Measurements from ENCODE around the gene APOL1. TPM values are rescaled to one million over a fixed set of nuclear protein-coding genes. Genes with fewer than 3 reads are reported as not detected.

The APOL1 gene
- total RNA-seq, 1 experiment from 2014 or later: 0.30 TPM

DNA sequence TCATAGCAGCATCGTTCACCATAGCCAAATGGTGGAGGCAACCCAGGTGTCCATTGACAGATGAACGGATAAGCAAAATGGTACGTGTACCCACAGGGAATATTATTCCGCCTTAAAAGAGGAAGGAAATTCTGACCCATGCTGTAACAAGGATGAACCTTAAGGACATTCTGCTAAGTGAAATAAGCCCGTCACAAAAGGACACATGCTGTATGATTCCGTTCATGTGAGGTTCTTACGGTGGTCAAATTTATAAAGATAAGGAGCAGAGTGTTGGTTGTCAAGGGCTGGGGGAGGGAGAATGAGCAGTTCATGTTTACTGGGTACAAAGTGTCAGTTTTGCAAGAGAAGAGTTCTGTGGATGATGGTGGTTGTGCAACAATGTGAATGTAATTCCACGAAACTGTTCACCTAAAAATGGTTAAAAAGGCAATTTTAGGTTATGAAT is 26.3 kb downstream of the APOL1 start:
- POLR2A ChIA-PET: no interaction called here
- CTCF ChIA-PET: interaction anchor here (1.0 to 1.7 kb wide), 2 partner anchors 9 to 40 kb away, joined by 4 to 7 read pairs; partner anchors contain the start of gene APOL2

More for the DNA sequence above, 26.3 kb downstream of the APOL1 start:
- BruUV-seq (replicated peaks): no TSS peak
- Histone ChIP-seq H3K4me1 (ENCODE audit: control insufficient read depth in 1 of 2, insufficient read depth in 2 of 2, low read length in 2 of 2) (peaks cover 0 to 8% of the 10 kb centered on the region in 2 experiments; a peak in 2 of 4 replicates), H3K9me2 (ENCODE audit: insufficient read depth) (no peaks in the 10 kb centered on the region), H3K9ac (ENCODE audit: low read length) (no peak overlapping the region), H2AFZ (ENCODE audit: low read depth, low read length, poor library complexity, severe bottlenecking) (no peak overlapping the region), H3K4me2 (ENCODE audit: low read length) (no peak overlapping the region), H4K20me1 (ENCODE audit: insufficient read depth) (no peaks in the 10 kb centered on the region), H3K27me3 (ENCODE audit: insufficient read depth, low read length) (no peaks in the 10 kb centered on the region), H3K4me3 (replicated peaks in 1 of 2; ENCODE audit: low read depth in 1 of 2, low read length in 2 of 2) (no peak overlapping the region), H3K9me3 (ENCODE audit: control insufficient read depth in 1 of 2, insufficient read depth in 1 of 2, low read depth in 1 of 2, low read length in 2 of 2) (no peaks in the 10 kb centered on the region), H3K27ac (ENCODE audit: low read depth, low read length) (no peak overlapping the region), H3K79me2 (ENCODE audit: insufficient read depth, low read length) (no peaks in the 10 kb centered on the region), H3K36me3 (ENCODE audit: control insufficient read depth in 1 of 2, insufficient read depth in 2 of 2, low read length in 2 of 2) (peaks cover 12 to 21% of the 10 kb centered on the region in 2 experiments; a peak in 3 of 4 replicates)
- DNase-seq (ENCODE audit: low read depth, low spot score) (no peak), ATAC-seq (no peak)
- RAD21 ChIA-PET (ENCODE audit: low non-redundant PET in 1 of 2, low total read pairs in 2 of 2, uncharacterized antibody in 2 of 2, unreplicated experiment in 2 of 2): no interaction called here
- no peak for TF ChIP-seq CEBPB (IDR thresholded peaks at IDR 0.05; ENCODE audit: low read depth)
- no peak for TF ChIP-seq SIN3A (IDR thresholded peaks at IDR 0.05; ENCODE audit: low read depth)
- TF ChIP-seq SP1 (IDR thresholded peaks at IDR 0.05; ENCODE audit: low read depth): no peak
- TF ChIP-seq EZH2phosphoT487 (IDR thresholded peaks at IDR 0.05; ENCODE audit: borderline replicate concordance): no peak
- no peak for TF ChIP-seq TCF7L2 (IDR thresholded peaks at IDR 0.05; ENCODE audit: borderline replicate concordance, extremely low read depth, insufficient read depth, insufficient read length)
- no peak for TF ChIP-seq CBX3 (IDR thresholded peaks at IDR 0.05; ENCODE audit: low read depth)
- no peak for TF ChIP-seq YY1 (IDR thresholded peaks at IDR 0.05; ENCODE audit: extremely low read depth, insufficient replicate concordance, low read depth, low read length)
- no peak for TF ChIP-seq EGR1 (IDR thresholded peaks at IDR 0.05; ENCODE audit: low read depth)
- TF ChIP-seq, protein P1, sequence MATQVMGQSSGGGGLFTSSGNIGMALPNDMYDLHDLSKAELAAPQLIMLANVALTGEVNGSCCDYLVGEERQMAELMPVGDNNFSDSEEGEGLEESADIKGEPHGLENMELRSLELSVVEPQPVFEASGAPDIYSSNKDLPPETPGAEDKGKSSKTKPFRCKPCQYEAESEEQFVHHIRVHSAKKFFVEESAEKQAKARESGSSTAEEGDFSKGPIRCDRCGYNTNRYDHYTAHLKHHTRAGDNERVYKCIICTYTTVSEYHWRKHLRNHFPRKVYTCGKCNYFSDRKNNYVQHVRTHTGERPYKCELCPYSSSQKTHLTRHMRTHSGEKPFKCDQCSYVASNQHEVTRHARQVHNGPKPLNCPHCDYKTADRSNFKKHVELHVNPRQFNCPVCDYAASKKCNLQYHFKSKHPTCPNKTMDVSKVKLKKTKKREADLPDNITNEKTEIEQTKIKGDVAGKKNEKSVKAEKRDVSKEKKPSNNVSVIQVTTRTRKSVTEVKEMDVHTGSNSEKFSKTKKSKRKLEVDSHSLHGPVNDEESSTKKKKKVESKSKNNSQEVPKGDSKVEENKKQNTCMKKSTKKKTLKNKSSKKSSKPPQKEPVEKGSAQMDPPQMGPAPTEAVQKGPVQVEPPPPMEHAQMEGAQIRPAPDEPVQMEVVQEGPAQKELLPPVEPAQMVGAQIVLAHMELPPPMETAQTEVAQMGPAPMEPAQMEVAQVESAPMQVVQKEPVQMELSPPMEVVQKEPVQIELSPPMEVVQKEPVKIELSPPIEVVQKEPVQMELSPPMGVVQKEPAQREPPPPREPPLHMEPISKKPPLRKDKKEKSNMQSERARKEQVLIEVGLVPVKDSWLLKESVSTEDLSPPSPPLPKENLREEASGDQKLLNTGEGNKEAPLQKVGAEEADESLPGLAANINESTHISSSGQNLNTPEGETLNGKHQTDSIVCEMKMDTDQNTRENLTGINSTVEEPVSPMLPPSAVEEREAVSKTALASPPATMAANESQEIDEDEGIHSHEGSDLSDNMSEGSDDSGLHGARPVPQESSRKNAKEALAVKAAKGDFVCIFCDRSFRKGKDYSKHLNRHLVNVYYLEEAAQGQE (IDR thresholded peaks at IDR 0.05; ENCODE audit: low read depth): no peak
- TF ChIP-seq, protein P2, sequence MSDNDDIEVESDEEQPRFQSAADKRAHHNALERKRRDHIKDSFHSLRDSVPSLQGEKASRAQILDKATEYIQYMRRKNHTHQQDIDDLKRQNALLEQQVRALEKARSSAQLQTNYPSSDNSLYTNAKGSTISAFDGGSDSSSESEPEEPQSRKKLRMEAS (IDR thresholded peaks at IDR 0.05): no peak
- TF ChIP-seq, protein P3, sequence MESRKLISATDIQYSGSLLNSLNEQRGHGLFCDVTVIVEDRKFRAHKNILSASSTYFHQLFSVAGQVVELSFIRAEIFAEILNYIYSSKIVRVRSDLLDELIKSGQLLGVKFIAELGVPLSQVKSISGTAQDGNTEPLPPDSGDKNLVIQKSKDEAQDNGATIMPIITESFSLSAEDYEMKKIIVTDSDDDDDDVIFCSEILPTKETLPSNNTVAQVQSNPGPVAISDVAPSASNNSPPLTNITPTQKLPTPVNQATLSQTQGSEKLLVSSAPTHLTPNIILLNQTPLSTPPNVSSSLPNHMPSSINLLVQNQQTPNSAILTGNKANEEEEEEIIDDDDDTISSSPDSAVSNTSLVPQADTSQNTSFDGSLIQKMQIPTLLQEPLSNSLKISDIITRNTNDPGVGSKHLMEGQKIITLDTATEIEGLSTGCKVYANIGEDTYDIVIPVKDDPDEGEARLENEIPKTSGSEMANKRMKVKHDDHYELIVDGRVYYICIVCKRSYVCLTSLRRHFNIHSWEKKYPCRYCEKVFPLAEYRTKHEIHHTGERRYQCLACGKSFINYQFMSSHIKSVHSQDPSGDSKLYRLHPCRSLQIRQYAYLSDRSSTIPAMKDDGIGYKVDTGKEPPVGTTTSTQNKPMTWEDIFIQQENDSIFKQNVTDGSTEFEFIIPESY (IDR thresholded peaks at IDR 0.05; ENCODE audit: extremely low read depth, insufficient replicate concordance, low read length): no peak
- TF ChIP-seq, protein P4, sequence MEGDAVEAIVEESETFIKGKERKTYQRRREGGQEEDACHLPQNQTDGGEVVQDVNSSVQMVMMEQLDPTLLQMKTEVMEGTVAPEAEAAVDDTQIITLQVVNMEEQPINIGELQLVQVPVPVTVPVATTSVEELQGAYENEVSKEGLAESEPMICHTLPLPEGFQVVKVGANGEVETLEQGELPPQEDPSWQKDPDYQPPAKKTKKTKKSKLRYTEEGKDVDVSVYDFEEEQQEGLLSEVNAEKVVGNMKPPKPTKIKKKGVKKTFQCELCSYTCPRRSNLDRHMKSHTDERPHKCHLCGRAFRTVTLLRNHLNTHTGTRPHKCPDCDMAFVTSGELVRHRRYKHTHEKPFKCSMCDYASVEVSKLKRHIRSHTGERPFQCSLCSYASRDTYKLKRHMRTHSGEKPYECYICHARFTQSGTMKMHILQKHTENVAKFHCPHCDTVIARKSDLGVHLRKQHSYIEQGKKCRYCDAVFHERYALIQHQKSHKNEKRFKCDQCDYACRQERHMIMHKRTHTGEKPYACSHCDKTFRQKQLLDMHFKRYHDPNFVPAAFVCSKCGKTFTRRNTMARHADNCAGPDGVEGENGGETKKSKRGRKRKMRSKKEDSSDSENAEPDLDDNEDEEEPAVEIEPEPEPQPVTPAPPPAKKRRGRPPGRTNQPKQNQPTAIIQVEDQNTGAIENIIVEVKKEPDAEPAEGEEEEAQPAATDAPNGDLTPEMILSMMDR (IDR thresholded peaks at IDR 0.05 in 2 of 3, conservative IDR thresholded peaks at IDR 0.05 in 1 of 3; ENCODE audit: borderline replicate concordance in 1 of 3, insufficient read depth in 1 of 3, low read depth in 2 of 3, low read length in 2 of 3): no peak
- TF ChIP-seq RAD21 (IDR thresholded peaks at IDR 0.05; ENCODE audit: low read depth): no peak
- no peak for TF ChIP-seq POLR2A (IDR thresholded peaks at IDR 0.05; ENCODE audit: borderline replicate concordance, extremely low read depth, insufficient read depth, insufficient read length)
- no peak for TF ChIP-seq POLR2AphosphoS5 (IDR thresholded peaks at IDR 0.05; ENCODE audit: low read depth, low read length)
- no peak for TF ChIP-seq EZH2 (IDR thresholded peaks at IDR 0.05)
- TF ChIP-seq ELF1 (IDR thresholded peaks at IDR 0.05; ENCODE audit: borderline replicate concordance, low read depth): no peak
- intact Hi-C loops (cut with micrococcal nuclease): loop anchor here (5.0 kb wide), 2 partner anchors 82 to 132 kb away; no protein-coding TSS in a partner anchor

All from HCT116 (cell line).